MG63 (cell line): ENCODE data around the gene ARSB. TPM values are rescaled to one million over a fixed set of nuclear protein-coding genes. Genes with fewer than 3 reads are reported as not detected.

ENCODE experiments used
- DNase-seq: peaks from one replicate; pipeline ENCODE4 v3.0.0-alpha.2; 2020
- H3K27me3 ChIP-seq: fragments of 250-450 bp; sonication (Bioruptor Pico); 2 replicates; pipeline ENCODE4 v1.5.1; 2020; ENCODE audit warnings: mild to moderate bottlenecking, moderate library complexity
- H3K36me3 ChIP-seq: fragments of 250-450 bp; sonication (Bioruptor Pico); 2 replicates; pipeline ENCODE4 v1.5.1; 2020; ENCODE audit warnings: mild to moderate bottlenecking, moderate library complexity
- H3K4me3 ChIP-seq: fragments of 250-450 bp; sonication (Bioruptor Pico); 2 replicates; pipeline ENCODE4 v1.5.1; 2020; ENCODE audit warnings: mild to moderate bottlenecking, moderate library complexity
- H3K9me3 ChIP-seq: fragments of 250-450 bp; sonication (Bioruptor Pico); 2 replicates; pipeline ENCODE4 v1.5.1; 2020; ENCODE audit warnings: mild to moderate bottlenecking, moderate library complexity
- total RNA-seq: library from RNA; depleted of rRNA; stranded (reverse); fragments of >200 nt; shearing (Covaris generic); gene quantifications from 2 replicates; pipeline ENCODE4 v1.2.3, GENCODE V29; 2014; ENCODE audit warnings: low replicate concordance

Gene ARSB
- total RNA-seq, 1 experiment from 2014 or later: 10.2 TPM

DNA sequence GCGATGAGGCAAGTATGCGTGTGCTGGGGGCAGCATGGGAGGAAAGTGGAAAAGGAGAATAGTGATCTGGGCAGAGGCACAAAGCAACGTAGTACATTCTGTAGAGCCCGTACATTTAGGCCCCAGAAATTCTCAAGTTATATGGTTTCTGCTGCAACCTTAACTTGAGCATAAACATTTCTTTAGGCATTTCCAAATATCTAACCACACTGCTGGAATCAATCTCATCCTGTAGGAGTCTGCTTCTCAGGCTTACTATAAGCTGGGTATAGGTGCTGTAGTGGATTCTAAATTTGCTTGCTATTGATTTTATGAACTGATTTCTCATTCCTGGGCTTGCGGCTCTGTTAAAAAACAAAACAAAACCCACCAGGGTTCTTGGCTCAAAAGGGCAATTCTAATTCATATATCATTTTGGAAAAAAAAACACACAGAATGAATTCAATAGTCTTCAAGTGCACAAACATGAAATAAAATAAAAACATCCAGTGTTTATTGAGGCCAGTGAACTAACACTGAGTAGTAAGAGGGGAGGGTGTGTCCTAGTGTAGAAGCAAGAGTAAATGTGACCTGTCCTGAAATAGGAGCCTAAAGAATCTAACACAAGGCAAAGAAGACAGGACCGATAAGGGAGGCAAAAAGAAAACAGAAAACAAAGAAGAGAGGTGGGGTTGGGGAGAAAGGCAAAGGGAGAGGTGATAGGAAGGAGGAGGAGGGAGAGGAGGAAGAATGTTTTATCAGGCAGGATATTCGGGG is 191.0 kb downstream of the ARSB start:
- Histone ChIP-seq H3K36me3 (no peaks in the 10 kb centered on the region), H3K9me3 (no peaks in the 10 kb centered on the region), H3K27me3 (no peaks in the 10 kb centered on the region), H3K4me3 (no peak overlapping the region)
- no peak for DNase-seq

DNA sequence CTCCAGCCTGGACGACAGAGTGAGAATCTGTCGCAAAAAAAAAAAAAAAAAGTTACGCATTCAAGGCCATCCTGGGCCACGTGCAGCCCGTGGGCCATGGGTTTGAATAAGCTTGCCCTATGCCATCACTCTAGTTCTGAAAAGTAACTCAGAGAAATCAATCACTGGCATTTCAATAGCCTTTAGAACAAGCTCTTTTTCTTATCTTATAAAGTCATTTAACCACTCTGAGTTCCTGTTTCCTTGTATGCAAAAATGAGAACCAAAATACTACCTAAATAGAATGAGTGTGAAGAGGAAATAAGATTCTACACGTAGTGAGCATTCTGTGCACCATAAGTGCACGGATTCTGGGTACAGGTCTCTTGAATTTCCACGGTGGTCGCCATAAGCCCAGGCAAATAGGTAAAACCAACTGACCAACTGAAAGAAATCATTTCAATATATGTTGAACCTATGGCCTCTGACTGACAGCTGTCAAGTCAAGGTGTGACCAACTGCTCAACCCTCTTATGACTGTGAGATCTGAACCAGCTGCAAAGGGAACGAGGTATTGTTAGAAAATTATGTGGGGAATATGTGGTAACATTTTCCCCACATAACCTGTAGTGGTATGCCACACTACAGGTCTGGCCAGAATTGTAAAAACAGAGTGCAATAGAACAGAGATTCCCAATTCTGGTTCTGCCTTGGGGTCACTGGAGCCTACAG is 192.6 kb downstream of the ARSB start:
- H3K4me3 ChIP-seq: no peak overlapping the region
- H3K9me3 ChIP-seq: no peaks in the 10 kb centered on the region
- no peaks in the 10 kb centered on the region for H3K36me3 ChIP-seq
- DNase-seq: no peak
- no peaks in the 10 kb centered on the region for H3K27me3 ChIP-seq

DNA sequence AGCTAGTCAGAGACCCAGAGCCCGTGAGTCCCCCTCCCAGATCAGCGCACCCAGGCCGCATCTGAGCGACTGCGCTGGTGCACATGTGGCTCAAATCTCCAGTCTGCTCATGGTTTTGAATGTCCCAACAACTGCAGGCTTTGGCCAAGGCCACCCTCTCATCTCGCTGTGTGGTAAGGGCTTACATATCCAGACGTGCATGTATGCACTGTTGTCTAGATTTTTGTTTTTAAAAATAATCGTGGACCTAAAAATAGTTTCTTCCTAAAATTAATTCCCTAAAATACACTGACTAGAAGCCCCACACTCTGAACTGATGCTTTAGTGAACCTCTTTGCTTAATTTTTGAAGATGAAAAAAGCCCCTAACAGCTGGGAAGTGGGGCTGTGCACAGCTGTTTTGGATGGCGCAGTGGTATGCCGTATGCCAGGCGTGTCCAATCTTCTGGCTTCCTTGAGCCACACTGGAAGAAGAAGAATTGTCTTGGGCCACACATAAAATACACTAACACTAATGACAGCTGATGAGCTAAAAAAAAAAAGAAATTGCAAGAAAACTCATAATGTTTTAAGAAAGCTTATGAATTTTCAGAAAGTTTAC is 193.5 kb downstream of the ARSB start:
- no peaks in the 10 kb centered on the region for H3K27me3 ChIP-seq
- H3K4me3 ChIP-seq: no peak overlapping the region
- no peaks in the 10 kb centered on the region for H3K36me3 ChIP-seq
- H3K9me3 ChIP-seq: no peaks in the 10 kb centered on the region
- DNase-seq: no peak

- Histone ChIP-seq H3K4me3 (no peak overlapping the region), H3K36me3 (no peaks in the 10 kb centered on the region), H3K9me3 (no peaks in the 10 kb centered on the region), H3K27me3 (no peaks in the 10 kb centered on the region)
- no peak for DNase-seq
These were observed 197.3 kb downstream of the ARSB start for GRCh38 chr5:78787783-78788182.

GRCh38 chr5:78785454-78785853 is 199.7 kb downstream of the ARSB start:
- Histone ChIP-seq H3K4me3 (no peak overlapping the region), H3K9me3 (no peaks in the 10 kb centered on the region), H3K27me3 (no peaks in the 10 kb centered on the region), H3K36me3 (no peaks in the 10 kb centered on the region)
- no peak for DNase-seq

DNA sequence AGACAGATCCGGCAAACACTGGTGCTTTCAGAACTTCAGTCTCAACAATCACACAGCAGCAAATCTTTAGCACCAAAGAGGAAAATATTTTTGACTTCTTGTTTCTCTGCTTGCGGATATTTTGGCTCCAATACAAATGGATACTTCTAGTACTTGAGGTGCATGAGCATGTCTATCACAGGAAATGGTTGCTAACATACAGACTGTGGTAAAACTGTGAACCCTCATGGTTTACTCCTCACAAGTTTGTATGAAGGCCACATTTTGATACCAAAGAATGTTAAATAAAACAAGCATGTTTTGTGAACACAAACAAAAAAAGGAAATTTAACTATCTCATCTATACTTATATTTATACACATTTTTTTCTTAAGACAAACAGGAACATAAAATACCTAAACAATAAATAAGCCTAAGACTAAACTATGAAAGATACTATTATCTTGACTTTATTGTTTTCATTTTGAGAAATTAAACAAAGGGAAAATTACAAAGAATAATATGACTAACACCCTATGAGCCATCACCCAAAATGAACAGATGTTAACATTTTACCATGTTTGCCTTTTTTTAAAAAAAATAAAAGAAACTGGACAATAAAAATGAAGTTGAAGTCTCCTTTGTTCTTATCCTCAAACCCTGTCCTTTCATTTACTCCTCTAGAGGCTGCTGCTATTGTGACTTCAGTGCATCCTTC is 201.5 kb downstream of the ARSB start:
- Histone ChIP-seq H3K9me3 (no peaks in the 10 kb centered on the region), H3K4me3 (no peak overlapping the region), H3K27me3 (no peaks in the 10 kb centered on the region), H3K36me3 (no peaks in the 10 kb centered on the region)
- no peak for DNase-seq

DNA sequence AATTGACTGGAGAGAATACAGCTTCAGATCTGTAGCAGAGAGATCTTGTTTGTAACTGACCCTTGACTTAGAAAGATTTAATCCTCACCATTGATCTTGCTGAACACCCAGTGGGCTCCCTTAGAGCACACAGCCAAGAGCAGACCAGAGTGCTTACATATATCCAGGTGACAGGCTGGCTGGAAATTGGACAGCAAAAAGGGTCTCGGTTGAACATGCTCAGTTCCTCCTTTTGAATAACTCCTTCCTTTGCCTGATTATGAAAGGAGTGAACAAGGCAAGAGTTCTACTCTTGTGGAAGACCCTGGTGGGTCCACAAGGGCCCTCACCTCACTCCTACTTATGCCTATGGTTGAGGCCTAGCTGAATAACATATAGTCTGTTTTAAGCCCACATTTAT is 202.4 kb downstream of the ARSB start:
- Histone ChIP-seq H3K36me3 (no peaks in the 10 kb centered on the region), H3K9me3 (peaks cover 2% of the 10 kb centered on the region; the same call in 1 of the 2 replicates), H3K4me3 (no peak overlapping the region), H3K27me3 (no peaks in the 10 kb centered on the region)
- no peak for DNase-seq

DNA sequence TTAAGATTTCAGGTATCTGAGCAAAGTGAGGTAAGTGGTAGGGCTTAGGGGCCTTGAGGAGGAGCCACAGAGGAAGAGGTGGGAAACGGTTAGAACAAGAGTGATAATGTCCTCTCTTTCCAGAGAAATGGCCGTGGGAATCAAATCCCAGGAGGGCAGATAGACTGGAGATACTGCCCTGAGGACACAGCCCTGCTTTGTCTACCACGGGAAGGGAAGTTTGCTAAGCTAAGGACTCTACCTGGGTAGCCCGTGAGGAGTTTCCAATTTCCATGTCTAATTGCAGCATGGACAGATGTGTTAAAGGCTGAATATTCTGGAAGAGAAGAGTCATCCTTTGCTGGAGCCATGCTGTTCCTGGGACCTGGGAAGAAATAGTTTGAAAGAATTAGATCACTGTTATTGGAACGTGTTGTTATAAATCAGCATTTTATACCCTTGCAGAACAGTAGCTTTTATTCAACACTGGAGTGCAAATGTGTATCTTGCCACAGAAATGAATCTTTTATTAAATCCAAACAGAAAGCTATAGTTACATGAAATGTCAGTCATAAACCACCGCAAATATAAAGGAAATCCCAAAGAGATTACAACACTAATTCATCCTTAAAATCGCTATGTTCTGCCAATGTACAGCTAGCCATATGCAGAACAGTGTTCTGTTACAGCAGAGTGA is 203.4 kb downstream of the ARSB start:
- Histone ChIP-seq H3K9me3 (peaks cover 9% of the 10 kb centered on the region), H3K4me3 (no peak overlapping the region), H3K36me3 (no peaks in the 10 kb centered on the region), H3K27me3 (no peaks in the 10 kb centered on the region)
- DNase-seq: no peak

DNA sequence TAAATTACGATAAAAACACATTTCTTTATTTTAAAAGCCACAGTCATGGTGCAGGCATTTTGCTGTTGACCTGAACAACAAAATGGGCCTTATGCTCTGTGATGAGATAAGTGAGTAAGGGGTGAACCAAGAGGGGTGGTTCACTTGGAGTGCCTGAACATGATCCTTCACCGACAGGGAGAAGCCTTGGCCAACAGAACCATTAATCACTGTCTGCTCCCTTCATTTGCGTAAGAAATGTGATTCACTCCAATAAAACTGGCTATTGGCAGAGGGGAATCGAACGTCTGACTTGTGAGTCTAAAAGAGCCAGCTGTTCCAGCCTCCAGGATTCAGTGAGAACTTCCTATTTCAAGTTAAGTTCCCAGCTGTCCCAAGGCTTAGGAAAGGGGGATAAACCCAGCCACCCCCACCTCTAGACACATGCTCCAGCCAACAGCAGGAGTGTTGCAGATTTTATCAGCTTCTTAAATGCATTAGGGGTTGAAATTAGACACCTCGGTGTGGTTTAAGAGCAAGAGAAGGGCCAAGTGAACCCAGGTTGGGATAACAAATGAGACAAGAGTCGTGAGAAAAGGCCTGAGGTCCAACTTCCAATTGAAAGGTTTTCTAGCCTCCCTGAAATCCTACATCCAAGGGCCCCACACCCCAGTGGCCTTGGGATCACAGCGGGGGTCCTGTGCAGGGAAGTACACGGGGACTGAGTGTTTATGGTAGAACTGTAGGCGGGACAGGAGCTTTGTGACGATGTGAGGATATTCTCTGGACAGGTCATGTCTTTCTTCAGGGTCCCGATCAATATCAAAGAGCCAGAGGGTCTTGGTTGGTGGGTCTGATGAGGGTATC is 205.1 kb downstream of the ARSB start:
- no peaks in the 10 kb centered on the region for H3K27me3 ChIP-seq

DNA sequence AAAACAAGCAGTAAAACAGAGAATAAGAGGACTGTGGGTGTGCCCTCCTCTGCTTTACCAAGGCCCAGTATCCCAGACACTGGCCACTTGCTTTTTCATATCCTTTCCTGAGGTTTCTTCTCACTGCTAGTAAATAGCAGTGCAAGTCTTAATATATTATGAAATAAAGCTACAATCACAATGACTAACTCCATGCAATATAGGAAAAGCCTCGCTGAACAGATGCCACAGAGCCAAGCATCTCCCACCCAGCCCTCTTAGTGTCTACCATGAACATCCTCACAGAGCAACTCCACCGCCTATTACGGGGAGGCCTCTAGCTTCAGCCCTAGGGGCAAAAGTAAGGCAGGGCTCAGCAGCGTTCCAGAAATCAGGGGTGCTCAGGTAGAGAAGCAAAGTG is 205.8 kb downstream of the ARSB start:
- Histone ChIP-seq H3K4me3 (no peak overlapping the region), H3K36me3 (no peaks in the 10 kb centered on the region), H3K9me3 (peaks cover 10% of the 10 kb centered on the region), H3K27me3 (no peaks in the 10 kb centered on the region)
- no peak for DNase-seq

More for the DNA sequence above, 205.1 kb downstream of the ARSB start:
- H3K4me3 ChIP-seq: no peak overlapping the region
- peak; percentile 79 for DNase-seq
- no peaks in the 10 kb centered on the region for H3K36me3 ChIP-seq
- peaks cover 10% of the 10 kb centered on the region for H3K9me3 ChIP-seq

GRCh38 chr5:78778538-78778937 is 206.6 kb downstream of the ARSB start:
- Histone ChIP-seq H3K4me3 (no peak overlapping the region), H3K36me3 (no peaks in the 10 kb centered on the region), H3K27me3 (no peaks in the 10 kb centered on the region), H3K9me3 (peaks cover 10% of the 10 kb centered on the region)
- peak; percentile 81 for DNase-seq

GRCh38 chr5:78777901-78778300 is 207.2 kb downstream of the ARSB start:
- no peaks in the 10 kb centered on the region for H3K36me3 ChIP-seq
- H3K27me3 ChIP-seq: no peaks in the 10 kb centered on the region

DNA sequence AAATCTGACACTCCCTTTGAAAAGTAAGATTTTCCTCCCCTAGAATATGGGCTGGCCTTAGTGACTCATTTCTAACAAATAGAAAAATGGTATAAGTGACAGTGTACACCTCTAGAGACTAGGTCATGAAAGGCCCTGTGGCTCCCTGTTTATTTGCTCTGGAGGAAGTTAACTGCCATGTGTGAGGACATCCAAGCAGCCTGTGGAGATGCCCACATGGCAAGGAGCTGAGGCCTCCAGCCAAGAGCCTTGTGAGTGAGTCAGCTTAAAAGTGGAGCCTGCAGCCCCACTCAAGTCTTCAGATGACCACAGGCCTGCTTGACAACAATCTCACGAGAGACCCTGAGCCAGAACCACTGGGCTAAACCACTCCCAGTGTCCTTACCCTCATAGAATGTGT is 208.5 kb downstream of the ARSB start:
- H3K9me3 ChIP-seq: peaks cover 10% of the 10 kb centered on the region
- no peaks in the 10 kb centered on the region for H3K27me3 ChIP-seq
- H3K4me3 ChIP-seq: no peak overlapping the region
- peak; percentile 90 for DNase-seq
- H3K36me3 ChIP-seq: no peaks in the 10 kb centered on the region

More at GRCh38 chr5:78777901-78778300, 207.2 kb downstream of the ARSB start:
- Histone ChIP-seq H3K4me3 (no peak overlapping the region), H3K9me3 (peaks cover 10% of the 10 kb centered on the region)
- no peak for DNase-seq

GRCh38 chr5:78773655-78774054 is 211.5 kb downstream of the ARSB start:
- Histone ChIP-seq H3K4me3 (no peak overlapping the region), H3K27me3 (no peaks in the 10 kb centered on the region), H3K9me3 (peaks cover 10% of the 10 kb centered on the region), H3K36me3 (no peaks in the 10 kb centered on the region)
- no peak for DNase-seq

DNA sequence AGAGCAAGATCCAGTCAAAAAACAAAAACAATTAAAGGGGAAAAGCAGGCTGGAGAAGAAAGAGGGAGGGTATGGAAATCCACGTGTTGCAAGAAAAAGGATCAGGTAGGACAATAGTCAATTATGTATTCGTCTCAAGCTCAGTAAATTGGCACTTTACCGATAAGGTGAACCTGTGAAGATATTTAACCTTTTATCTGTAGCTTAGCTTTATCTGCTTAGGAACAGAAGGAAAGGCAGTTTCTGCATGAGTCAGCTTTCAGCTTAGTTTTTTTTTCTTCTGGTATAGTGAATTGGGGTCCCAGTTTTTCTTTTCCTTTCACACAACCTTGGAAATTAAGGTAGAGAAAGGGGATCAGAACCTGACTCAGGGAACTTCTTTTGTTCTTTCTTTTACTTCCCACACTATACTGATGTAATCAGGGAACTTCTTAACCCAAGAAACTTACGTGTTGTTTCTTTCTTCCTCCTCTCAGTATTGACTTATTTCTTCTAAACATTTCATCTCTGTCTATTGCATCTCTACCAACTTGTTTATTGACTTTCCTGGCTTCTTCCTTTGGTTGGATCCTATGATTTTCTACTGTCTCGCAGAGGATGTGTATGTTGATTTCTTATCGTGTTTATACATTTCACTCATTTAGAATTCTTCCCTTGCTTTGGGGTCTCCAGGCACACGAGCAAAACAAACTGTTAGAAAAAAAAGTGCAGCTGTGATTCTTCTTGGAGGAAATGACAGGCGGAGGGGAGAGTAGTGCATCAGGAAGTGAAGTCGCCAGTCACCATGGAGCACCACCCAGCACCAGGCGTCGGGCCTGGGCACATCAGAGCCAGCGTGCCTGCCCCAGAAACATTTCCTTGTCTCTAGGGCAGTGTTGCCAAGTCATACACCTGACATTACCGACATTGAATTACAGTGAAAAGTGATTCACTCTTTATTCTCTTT is 213.6 kb downstream of the ARSB start:
- H3K36me3 ChIP-seq: no peaks in the 10 kb centered on the region
- no peaks in the 10 kb centered on the region for H3K27me3 ChIP-seq
- H3K9me3 ChIP-seq: no peaks in the 10 kb centered on the region
- no peak for DNase-seq
- H3K4me3 ChIP-seq: no peak overlapping the region
